Type B pancreatic cell (in vitro differentiated cells): Measurements from ENCODE around the gene PLAAT4. TPM values are rescaled to one million over a fixed set of nuclear protein-coding genes. Genes with fewer than 3 reads are reported as not detected.
"Not testable (repeated sequence)": the region's sequence is repeated elsewhere in the genome, so short reads cannot be mapped to it uniquely, and the experiment has no call there.

Source experiments
- DNase-seq: peaks from one replicate; pipeline ENCODE4 v3.0.0; 2021; ENCODE audit warnings: mixed read lengths; ENCODE audit not compliant: unreplicated experiment; ENCODE audit errors: extremely low spot score
- H3K27ac Mint-ChIP-seq: 2 replicates; pipeline ENCODE4 v1.8.0; 2021; ENCODE audit warnings: mild to moderate bottlenecking, mixed read lengths
- H3K27me3 Mint-ChIP-seq: 2 replicates; pipeline ENCODE4 v1.8.0; 2021; ENCODE audit warnings: mixed read lengths
- H3K36me3 Mint-ChIP-seq: 2 replicates; pipeline ENCODE4 v1.8.0; 2021; ENCODE audit warnings: mixed read lengths
- H3K4me1 Mint-ChIP-seq: one replicate; pipeline ENCODE4 v1.8.0; 2021; ENCODE audit warnings: mixed read lengths; ENCODE audit not compliant: unreplicated experiment
- H3K4me3 Mint-ChIP-seq: 2 replicates; pipeline ENCODE4 v1.8.0; 2021; ENCODE audit warnings: mild to moderate bottlenecking, mixed read lengths
- H3K9me3 Mint-ChIP-seq: 2 replicates; pipeline ENCODE4 v1.8.0; 2021; ENCODE audit warnings: mixed read lengths
- CTCF ChIP-seq: fragments of 200-600 bp; sonication (generic); conservative IDR thresholded peaks from 2 replicates; pipeline ENCODE4 v1.5.0; 2021; ENCODE audit warnings: antibody characterized with exemption, mild to moderate bottlenecking
- total RNA-seq: library from RNA; stranded (reverse); gene quantifications from 2 replicates; pipeline ENCODE4 v1.2.1, GENCODE V29; 2021; ENCODE audit warnings: low replicate concordance

The PLAAT4 gene
- total RNA-seq, 1 donor from 2014 or later: 131 TPM

DNA sequence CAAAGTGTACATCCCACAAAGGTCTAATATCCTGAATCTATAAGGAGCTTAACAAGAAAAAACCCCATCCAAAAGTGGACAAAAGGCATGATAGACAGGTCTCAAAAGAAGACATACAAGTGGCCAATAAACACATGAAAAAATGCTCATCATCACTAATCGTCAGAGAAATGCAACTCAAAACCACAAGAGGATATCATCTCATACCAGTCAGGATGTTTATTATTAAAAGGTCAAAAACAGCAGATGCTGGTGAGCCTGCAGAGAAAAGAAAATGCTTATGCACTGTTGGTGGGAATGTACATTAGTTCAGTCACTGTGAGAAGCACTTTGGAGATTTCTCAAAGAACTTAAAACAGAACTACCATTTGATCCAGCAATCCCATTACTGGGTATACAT, 18.1 kb upstream of the PLAAT4 start:
- Mint-ChIP-seq H3K9me3 (peaks cover 10% of the 10 kb centered on the region), H3K36me3 (peaks cover 3% of the 10 kb centered on the region), H3K27me3 (no peaks in the 10 kb centered on the region), H3K27ac (no peak overlapping the region), H3K4me3 (no peak overlapping the region), H3K4me1 (peaks cover 6% of the 10 kb centered on the region)
- no peak for DNase-seq
- TF ChIP-seq CTCF: no peak

DNA sequence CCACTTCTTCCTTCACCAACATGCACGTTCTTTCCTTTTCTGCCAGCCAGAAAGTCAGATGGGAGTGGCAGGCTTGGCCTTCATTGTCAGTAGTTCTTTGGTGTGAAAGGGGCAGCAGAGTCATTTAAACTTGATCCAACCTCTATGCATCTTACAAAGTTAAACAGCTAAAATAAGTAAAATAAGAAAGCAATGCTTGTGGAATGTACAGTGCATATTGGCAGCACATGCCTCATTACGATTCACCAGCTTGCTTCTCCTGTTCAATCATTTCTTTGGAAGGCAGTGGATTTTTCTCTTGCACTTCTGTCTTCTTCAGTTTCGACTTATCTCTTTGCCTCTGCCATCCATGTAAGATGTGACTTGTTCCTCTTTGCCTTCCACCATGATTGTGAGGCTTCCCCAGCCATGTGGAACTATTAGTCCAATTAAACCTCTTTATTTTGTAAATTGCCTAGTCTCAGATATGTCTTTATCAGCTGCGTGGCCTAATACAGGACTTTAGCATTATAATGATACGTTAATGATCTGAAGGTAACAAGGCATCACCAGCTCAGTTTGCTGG, 15.9 kb upstream of the PLAAT4 start:
- DNase-seq: no peak
- TF ChIP-seq CTCF: no peak
- H3K27me3 Mint-ChIP-seq: no peaks in the 10 kb centered on the region
- no peak overlapping the region for H3K4me3 Mint-ChIP-seq
- peaks cover 10% of the 10 kb centered on the region for H3K9me3 Mint-ChIP-seq
- no peak overlapping the region for H3K27ac Mint-ChIP-seq
- H3K4me1 Mint-ChIP-seq: peaks cover 6% of the 10 kb centered on the region
- H3K36me3 Mint-ChIP-seq: peaks cover 3% of the 10 kb centered on the region

DNA sequence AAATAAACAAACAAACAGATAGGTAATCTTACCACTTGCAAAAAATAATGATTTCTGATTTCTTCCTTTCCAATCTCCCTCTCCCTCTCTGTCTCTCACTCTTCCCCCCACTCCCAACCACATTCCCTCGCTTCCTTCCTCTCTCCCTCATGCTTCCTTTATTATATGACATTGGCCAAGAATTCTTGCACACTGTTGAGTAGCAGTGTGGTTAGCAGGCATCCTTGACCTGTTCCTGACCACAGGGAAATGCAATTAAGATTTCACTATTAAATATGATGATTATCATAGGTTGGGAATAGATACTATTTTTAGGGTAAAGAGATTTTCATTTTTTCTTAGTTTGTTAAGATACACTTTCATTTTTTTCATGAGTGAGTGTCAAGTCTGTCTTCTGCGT, 14.7 kb upstream of the PLAAT4 start:
- no peak overlapping the region for H3K4me3 Mint-ChIP-seq
- peaks cover 6% of the 10 kb centered on the region for H3K4me1 Mint-ChIP-seq
- DNase-seq: no peak
- no peaks in the 10 kb centered on the region for H3K27me3 Mint-ChIP-seq
- peaks cover 3% of the 10 kb centered on the region for H3K36me3 Mint-ChIP-seq
- peaks cover 10% of the 10 kb centered on the region for H3K9me3 Mint-ChIP-seq
- TF ChIP-seq CTCF: no peak
- H3K27ac Mint-ChIP-seq: no peak overlapping the region

GRCh38 chr11:63523151-63523550, 13.5 kb upstream of the PLAAT4 start:
- no peak overlapping the region for H3K4me3 Mint-ChIP-seq
- H3K27ac Mint-ChIP-seq: no peak overlapping the region
- peaks cover 3% of the 10 kb centered on the region for H3K36me3 Mint-ChIP-seq
- no peak for DNase-seq
- H3K4me1 Mint-ChIP-seq: peaks cover 13% of the 10 kb centered on the region
- H3K9me3 Mint-ChIP-seq: peaks cover 10% of the 10 kb centered on the region
- TF ChIP-seq CTCF: no peak
- no peaks in the 10 kb centered on the region for H3K27me3 Mint-ChIP-seq

DNA sequence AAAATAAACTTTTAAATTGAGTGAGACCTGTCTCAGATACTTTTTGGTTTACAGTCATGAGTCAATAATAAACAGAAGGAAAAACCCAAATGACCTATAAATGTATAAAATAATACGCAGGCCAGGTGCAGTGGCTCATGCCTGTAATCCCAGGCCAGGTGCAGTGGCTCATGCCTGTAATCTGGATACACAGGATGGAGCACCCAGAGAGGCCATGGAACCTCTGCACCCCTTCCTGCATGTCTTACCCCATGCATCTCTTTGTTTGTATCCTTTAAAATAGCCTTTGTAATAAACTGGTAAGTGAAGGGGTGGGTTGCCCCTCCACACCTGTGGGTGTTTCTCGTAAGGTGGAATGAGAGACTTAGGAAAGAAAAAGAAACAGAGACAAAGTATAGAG, 8.9 kb upstream of the PLAAT4 start:
- TF ChIP-seq CTCF: no peak
- Mint-ChIP-seq H3K27ac (peak overlapping the region; percentile 97), H3K4me3 (peak overlapping the region; percentile 62), H3K4me1 (peaks cover 31% of the 10 kb centered on the region), H3K27me3 (no peaks in the 10 kb centered on the region), H3K9me3 (peaks cover 6% of the 10 kb centered on the region), H3K36me3 (no peaks in the 10 kb centered on the region)
- DNase-seq: no peak

DNA sequence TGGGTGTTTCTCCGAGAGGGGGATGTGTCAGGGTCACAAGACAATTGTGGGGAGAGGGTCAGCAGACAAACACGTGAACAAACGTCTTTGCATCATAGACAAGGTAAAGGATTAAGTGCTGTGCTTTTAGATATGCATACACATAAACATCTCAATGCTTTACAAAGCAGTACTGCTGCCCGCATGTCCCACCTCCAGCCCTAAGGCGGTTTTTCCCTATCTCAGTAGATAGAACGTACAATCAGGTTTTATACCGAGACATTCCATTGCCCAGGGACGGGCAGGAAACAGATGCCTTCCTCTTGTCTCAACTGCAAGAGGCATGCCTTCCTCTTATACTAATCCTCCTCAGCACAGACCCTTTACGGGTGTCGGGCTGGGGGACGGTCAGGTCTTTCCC, 8.5 kb upstream of the PLAAT4 start:
- H3K4me1 Mint-ChIP-seq: peaks cover 32% of the 10 kb centered on the region
- H3K27ac Mint-ChIP-seq: peak overlapping the region; percentile 97
- H3K4me3 Mint-ChIP-seq: peak overlapping the region; percentile 62
- H3K27me3 Mint-ChIP-seq, H3K9me3 Mint-ChIP-seq, H3K36me3 Mint-ChIP-seq, DNase-seq: not testable (repeated sequence)

GRCh38 chr11:63528729-63529278, 7.8 kb upstream of the PLAAT4 start:
- H3K36me3 Mint-ChIP-seq, DNase-seq, H3K9me3 Mint-ChIP-seq, H3K27me3 Mint-ChIP-seq: not testable (repeated sequence)
- Mint-ChIP-seq H3K4me3 (peak overlapping the region; percentile 76), H3K27ac (peak overlapping the region; percentile 98), H3K4me1 (peaks cover 38% of the 10 kb centered on the region)

- DNase-seq, H3K9me3 Mint-ChIP-seq, H3K27me3 Mint-ChIP-seq, H3K36me3 Mint-ChIP-seq: not testable (repeated sequence)
- Mint-ChIP-seq H3K4me1 (peaks cover 44% of the 10 kb centered on the region), H3K27ac (peak overlapping the region; percentile 98), H3K4me3 (peak overlapping the region; percentile 76)
Measured at GRCh38 chr11:63529373-63529772, 7.2 kb upstream of the PLAAT4 start.
